ENCODE measurements around the gene SMIM32. TPM values are rescaled to one million over a fixed set of nuclear protein-coding genes. Genes with fewer than 3 reads are reported as not detected.

Gene SMIM32
- total RNA-seq, 1 donor from 2014 or later = 0.25 TPM

DNA sequence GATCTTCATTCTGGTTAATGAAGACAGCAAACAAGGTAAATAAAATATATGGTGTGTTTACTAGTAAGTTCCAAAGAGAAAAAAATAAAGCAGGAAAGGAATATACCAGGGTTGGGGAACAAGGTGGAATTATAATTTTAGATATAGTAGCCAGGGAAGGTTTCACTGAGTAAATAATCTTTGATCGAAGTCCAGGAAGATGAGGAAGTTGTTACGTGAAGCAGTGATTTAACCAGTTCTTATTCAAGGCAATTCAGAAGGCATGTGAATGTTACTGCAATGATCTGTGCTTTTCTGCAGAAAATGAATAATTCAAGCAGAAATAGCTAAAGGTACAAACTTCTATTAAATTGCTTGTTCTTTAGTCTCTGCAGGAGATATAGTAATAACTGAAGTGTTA is 6.2 kb downstream of the SMIM32 start:
- no peak for DNase-seq (ENCODE audit: low read depth)

DNA sequence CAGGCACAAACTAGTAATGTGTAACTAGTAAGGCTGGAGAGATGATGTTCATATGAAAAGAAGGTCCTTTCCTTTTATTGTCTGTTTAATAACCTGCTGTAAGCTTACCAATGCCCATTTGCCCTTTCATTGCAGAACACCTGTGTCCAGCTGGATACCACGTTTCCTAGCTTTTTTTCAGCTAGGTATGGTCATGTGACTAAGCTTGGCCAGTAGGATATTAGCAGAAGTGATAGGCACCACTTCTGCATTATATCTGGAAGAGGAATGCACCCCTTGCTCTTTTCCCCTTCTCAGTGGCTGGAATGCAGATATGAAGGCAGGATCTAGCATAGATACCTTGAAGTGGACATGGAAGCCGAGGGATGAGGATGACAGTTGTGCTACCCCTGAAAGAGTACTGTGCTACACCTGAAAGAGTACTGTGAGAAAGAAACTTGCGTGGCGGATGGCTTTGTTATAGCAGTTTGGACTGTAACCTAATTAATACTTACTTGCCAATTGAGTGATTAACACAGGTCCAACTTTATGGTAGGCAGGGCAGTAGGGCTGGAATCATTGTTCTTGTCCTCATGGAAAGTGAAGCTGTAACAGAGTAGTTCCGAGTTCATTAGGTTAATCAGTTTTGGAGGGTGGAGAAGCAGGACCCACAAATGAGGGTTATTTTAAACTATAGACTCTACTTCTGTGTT is 6.8 kb downstream of the SMIM32 start:
- no peak for DNase-seq (ENCODE audit: low read depth)

DNA sequence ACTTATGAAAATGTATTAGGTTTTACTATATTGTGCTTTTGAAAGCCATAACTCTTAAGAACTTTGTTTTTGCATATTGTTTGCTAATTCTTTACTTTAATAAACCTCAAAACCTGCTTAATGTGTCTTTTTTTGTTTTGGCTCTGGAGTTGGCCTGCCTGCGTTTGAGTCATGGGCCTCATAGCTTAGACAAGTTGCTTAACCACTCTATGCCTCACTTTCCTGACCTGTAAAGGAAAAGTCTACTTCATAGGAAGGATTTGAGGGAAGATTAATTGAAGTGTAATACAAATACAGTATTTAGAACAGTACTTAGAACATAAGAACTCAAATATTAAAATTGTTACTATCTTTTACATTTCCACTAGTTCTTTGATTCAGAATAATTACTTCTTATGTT is 10.3 kb downstream of the SMIM32 start:
- peak; percentile 15 for DNase-seq (ENCODE audit: low read depth)

DNA sequence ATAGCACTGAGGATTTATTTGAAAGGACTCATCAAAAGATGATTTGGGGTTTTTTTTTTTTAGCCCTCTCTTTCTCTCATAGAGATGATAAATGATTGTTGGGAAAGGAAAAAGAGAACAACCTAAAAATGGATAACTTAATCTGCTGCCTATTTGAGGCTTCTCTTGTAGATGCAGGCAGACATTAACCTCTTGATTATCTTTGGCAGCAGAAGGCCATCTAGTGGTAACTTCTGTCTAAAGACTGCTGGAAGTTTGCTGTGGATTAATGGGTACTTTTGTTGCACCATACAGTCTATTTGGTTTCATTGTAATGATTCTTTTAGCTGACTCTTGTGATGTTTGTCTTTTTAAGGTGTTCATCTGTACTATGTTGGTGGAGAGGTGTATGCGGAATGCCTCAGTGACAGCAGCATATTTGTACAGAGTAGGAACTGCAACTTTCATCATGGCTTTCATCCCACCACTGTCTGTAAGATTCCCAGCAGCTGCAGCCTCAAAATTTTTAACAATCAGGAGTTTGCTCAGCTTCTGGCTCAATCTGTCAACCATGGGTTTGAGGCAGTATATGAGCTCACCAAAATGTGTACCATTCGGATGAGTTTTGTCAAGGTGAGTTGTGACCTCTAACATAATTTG is 18.8 kb downstream of the SMIM32 start:
- peak; percentile 79 for DNase-seq (ENCODE audit: low read depth)

DNA sequence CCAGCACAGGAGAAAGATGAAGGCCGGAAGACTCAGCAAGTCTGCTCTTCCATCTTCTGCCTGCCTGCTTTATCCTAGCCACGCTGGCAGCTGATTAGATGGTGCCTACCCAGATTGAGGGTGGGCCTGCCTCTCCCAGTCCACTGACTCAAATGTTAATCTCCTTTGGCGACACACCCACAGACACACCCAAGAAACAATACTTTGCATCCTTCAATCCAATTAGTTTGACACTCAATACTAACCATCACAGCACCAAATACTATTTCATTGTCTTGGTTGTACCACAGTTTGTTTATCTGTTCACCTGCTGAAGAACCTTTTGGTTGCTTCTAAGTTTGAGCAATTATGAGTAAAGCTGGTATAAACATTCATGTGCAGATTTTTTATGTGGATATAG is 23.7 kb downstream of the SMIM32 start:
- DNase-seq (ENCODE audit: low read depth) = no peak

DNA sequence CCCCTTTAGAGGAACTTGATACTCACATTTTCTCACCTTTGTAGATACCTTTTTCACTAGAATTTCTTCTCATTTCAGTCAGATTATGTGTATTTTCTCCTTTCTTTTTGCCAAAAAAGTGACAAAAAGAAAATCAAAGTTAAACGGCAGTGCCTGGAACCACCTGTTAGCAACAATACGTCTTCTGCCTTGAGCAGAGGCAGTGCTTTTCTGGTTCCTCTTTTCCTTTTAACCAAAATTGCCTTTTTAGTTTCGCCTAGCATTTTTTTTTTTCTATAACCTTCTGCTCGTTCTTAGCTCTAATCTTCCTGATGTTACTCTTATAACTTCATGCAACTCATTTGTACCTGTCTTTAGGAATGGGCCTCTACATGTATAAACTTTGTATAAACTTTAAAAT is 26.1 kb downstream of the SMIM32 start:
- DNase-seq (ENCODE audit: low read depth) = no peak

DNA sequence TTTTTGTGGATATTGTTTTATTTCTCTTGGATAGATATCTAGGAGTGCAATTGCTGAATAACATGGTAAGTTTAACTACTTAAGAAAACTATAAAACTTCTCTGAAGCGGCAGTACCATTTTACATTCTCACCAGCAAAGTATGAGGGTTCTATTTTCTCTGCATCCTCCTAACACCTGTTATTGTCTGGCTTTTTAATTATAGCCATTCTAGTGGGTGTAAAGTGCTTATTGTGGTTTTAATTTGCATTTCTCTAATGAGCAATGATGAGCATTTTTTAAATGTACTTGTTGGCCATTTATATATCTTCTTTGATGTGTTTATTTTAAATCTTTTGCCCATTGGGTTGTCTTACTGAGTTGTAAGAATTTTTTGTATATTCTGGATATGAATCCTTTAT is 28.7 kb downstream of the SMIM32 start:
- DNase-seq (ENCODE audit: low read depth) = no peak

DNA sequence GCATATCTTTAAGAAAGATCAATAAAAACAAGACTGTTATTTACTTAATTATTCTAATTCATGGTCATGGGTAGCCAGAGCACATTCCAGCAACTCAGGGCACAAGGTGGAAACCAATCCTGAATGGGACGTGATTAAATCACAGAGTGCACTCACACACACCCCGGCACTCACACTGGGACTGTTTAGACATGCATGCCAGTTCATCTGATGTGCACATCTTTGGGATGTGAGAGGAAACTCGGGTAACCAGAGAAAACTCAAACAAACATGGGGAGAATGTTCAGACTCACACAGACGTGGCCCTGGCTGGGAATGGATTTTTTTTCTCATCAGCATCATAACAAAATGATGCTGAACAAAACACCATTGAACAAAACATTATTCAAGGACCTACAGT is 31.0 kb downstream of the SMIM32 start:
- DNase-seq (ENCODE audit: low read depth) = peak; percentile 52

DNA sequence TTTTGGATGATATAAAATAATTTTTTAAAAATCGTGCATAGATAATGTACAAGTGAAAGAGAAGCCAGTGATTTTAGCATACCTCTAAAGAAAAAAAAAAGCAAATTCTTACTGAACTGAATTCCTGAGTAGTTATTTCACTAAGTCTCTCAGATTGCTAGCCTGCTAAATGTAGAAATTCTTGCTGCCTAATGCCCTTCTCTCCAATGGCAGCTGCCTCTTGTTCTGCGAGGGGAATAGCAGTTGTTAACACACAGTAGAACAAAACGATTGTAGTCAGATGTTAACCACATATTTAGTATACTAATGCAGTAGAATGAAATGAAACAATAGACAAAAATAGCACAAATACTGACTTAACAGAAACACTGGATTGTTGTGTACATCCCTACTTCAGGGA is 33.5 kb downstream of the SMIM32 start:
- DNase-seq (ENCODE audit: low read depth) = peak; percentile 40

DNA sequence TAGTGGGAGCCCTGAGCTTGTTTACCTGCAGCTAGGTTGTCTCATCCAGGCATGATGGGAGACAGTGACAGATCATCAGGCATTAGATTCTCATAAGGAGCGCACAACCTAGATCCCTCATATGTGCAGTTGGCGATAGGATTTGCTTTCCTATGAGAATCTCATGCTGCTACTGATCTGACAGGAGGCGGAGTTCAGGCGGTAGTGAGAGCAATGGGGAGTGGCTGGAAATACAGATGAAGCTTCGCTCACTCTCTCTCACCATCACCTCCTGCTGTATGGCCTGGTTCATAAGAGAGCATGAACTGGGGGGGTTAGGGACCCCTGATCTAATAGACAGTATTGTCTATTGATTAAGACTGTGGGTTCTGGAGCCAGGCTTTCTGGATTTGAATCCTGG is 35.4 kb downstream of the SMIM32 start:
- no peak for DNase-seq (ENCODE audit: low read depth)

DNA sequence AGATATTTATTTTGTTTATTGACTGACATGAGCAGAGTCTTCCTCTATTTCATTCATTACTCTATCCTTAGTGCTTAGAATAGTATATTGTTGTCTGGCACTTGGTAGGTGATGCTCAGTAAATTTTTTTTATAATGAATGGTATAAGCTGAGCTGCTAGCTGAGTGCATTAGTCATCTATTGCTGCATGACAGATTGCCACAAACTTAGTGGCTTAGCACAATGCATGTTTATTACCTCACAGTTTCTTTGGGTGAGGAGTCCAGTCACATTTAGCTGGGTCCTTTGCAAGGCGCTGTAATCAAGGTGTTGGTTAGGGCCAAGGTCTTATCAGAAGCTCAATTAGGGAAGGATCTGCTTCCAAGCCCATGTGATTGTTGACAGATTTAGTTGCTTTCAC is 37.2 kb downstream of the SMIM32 start:
- DNase-seq (ENCODE audit: low read depth) = peak; percentile 68

DNA sequence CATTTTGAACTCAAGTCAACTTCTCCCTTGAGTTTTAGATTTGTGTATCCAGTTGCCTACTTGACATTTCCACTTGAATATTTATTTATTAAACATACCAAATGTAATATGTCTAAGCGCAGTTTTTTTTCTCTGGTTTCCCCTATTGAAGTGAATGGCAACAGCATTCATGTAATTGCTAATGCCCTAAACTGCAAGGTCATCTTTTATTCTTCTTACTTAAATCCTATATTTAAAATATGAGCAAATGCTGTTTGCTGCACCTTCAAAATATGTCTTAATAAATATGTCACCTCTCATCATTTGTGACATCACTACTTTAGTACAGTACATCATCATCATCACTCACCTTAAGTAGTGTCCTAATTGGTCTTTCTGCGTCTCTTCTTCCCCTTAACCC is 37.9 kb downstream of the SMIM32 start:
- DNase-seq (ENCODE audit: low read depth) = no peak

DNA sequence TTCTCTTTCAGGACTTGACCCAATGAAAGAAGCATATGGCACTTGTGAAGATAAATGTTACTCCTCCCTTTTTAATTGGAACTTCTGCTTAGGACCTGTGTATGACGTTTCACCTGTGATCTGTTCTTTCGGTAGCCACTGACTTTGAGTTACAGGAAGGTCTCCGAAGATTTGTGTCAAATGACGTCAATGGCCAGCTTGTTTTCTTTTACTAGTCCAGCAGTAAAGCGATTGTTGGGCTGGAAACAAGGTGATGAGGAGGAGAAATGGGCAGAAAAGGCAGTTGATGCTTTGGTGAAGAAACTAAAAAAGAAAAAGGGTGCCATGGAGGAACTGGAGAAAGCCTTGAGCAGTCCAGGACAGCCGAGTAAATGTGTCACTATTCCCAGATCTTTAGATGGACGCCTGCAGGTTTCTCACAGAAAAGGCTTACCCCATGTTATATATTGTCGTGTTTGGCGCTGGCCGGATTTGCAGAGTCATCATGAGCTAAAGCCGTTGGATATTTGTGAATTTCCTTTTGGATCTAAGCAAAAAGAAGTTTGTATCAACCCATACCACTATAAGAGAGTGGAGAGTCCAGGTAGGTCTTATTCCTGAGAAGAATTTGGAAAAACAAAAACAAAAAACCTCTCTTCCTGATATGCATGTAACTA is 39.3 kb downstream of the SMIM32 start:
- DNase-seq (ENCODE audit: low read depth) = no peak

DNA sequence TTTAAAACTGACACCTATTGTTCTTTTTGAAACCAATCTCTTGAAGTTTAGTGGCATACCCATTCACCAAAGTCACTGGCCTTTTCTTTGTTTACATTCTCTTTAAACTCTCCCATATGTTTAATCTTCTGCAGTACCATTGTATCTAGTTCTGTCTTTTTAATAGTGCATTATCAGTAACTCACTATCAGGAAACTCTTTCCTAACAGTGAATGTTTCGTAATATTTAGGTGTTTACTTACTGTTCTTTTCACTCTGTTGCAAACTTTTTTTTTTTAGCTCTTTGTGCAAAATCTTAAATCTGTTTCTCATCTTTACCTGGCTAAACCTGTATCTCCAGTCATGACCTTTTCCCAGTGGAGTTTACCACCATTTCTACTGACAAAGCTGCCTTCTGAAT is 43.1 kb downstream of the SMIM32 start:
- DNase-seq (ENCODE audit: low read depth) = peak; percentile 16

DNA sequence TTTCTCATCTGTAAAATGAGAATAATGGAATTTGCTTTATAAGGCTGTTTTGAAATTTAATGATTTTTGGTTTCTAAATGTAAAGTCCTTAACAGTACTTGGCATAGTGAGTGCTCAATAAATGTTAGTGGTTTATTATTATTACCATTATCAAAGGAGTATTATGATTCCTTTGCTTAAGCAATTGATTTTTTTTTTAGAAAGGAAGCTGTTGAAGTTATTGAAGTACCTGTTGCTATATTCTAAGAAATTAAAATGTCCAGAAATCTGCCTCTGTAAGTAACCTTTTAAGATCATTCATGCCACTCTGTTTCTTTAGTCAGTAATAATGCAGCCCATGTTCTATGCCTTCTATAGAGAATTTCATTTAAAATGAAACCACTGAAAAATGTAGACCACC is 45.3 kb downstream of the SMIM32 start:
- no peak for DNase-seq (ENCODE audit: low read depth)

DNA sequence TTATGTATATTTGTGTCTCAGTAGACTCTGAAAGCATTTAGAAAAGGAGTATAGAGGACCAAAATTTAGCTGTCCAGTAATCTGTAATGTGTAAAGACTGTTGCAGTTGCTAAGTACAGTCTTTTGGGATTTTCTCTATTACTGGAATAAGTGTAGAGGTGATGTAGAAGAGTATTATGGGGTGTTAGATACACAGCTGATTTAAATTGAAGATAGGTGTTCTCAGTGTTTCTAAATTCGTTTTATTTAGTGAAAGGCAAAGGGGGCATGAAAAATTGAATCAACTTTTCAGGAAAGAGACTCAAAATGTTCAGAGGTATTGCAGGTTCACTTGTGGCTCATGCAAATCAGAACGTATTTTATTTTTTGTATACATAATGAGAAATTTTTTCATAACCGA is 46.8 kb downstream of the SMIM32 start:
- DNase-seq (ENCODE audit: low read depth) = no peak

DNA sequence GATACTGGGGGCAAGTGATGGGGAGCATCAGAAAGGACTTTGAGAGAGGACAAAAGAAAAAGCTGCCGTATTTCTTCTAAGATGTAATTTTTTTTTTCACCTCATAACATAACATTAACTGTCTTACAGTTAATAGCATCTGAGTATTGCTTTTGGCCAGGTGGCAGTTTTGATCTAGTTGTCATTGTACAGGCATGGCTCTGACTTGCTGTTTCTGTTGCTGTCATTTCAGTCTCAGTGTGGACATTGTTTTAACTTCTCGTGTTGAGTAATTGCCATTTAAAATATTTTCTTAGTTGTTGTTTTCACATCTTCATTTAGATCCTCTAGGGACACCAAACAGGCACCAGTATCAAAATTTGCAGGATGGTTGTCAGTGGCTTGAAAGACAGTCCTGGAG is 47.9 kb downstream of the SMIM32 start:
- DNase-seq (ENCODE audit: low read depth) = no peak

DNA sequence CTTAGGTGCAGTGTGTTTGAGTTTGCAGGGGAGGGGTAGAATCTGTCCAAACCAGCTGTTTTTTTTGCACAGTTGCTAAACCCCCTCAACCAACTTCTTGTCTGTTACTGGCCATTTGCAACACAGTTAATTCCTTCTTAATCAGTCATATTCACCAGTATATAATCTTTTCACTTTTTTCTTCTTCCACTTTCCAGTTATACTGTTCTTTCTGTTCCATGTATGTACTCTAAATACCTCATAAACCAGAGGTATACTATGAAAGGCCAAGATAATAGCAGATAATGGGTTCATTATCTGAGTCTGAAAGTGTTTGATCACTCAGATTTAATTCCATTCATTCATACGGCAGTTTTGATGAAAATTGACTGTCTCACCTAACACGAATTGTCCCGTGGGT is 49.2 kb downstream of the SMIM32 start:
- no peak for DNase-seq (ENCODE audit: low read depth)

DNA sequence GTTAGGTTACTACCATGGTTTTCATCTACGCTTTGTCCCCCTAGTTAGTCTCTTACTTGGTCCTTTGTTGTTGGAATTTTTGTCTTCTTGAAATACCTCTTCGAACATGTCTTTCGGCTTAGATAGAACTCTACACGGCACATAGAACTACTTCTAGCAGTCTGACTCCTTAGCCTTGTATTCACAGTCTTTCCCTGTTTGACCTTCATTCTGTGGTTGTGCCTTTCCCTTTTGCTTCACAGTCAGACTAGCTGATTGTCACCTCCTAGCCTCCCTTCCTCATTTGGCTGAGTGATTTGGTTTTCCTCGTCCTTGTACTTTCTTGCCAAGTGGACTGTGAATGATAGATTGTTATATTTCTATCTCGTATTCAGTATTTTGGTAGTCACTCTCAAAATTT is 49.6 kb downstream of the SMIM32 start:
- DNase-seq (ENCODE audit: low read depth) = no peak

DNA sequence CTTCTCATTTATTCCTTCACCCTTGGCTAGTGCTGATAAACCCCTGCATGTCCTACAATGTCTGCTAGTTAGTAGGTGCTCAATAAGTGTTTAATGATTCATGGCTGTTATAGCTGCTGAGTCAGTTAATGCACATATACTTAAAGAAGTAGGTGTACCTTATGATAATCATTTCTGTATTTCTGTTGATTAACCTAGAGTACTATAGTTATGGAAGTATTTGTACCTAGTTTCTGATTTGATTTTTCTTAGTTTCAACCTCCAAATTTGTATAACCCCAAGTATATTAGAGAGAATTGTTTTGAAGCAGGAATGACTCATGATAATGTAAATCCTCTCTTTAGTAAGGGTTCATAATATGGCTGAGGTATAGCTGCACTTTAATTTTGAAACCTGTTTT is 51.4 kb downstream of the SMIM32 start:
- no peak for DNase-seq (ENCODE audit: low read depth)
